GM18520 (cell line): Measurements from ENCODE around the gene CYFIP2.

Experiments
- ATAC-seq: cut with Tn5 transposase; IDR thresholded peaks from one replicate; pipeline ENCODE4 v1.9.1; 2021; ENCODE audit not compliant: unreplicated experiment

The CYFIP2 gene

DNA sequence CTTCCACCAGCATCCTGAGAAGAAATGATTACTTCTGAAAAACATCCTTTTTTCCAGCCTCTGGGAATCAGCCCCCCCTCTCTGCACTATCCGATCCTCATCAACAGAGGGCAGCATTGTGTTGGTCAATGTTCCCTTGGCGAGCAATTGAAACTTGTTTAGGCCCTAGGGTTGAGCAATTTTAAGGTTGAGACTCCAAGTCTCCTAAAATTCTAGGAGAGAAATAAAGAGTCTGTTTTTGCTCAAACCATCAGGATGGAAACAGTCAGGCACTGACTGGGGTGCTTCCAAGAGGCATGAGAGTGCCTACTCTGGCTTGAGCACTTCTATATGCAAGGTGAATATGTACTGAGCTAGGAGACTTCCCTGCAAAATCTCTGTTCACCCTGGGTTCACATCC, 12.4 kb upstream of the CYFIP2 start:
- no peak for ATAC-seq

GRCh38 chr5:157258450-157258849, 7.5 kb upstream of the CYFIP2 start:
- ATAC-seq, result no peak

GRCh38 chr5:157259699-157260098, 6.2 kb upstream of the CYFIP2 start:
- no peak for ATAC-seq

GRCh38 chr5:157263496-157264090, 2.3 kb upstream of the CYFIP2 start:
- no peak for ATAC-seq

DNA sequence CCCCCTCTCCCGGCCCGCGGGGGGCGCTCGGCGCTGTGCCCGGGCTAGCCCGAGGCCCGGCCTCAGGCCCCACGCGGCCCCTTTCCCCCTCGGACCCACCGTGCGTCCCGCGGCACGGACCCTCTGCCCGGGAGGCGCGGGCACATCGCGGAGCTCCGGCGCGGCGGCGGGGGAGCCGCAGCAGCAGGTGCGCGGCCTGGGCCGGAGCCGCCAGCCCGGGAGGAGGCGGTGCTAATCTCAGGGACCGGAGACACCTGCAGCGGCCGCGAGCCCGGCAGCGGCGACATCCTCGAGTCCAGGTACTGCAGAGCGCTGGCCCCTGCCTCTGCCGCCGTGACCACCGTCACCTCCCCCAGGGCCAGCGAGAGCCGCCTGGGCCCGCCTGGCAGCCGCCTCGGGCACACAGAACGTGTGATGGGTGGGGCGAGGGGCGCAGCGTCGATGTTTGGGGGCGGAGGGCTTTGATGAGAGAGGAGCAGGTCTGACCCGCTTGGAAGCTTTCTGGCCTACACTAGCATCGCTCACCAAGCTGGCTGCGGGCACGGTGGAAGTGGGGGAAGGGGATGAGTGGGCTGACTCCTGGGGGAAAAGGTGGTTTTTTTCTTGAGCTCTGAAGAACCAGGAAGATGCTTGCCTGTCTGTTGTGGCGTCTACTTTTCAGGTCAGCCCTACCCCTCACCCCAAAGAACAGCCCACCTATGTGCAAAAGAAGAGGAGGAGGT, 524 bp downstream of the CYFIP2 start:
- ATAC-seq, result peak; percentile 34

- ATAC-seq, result no peak
Observed at GRCh38 chr5:157267025-157267424, 1.1 kb downstream of the CYFIP2 start.

DNA sequence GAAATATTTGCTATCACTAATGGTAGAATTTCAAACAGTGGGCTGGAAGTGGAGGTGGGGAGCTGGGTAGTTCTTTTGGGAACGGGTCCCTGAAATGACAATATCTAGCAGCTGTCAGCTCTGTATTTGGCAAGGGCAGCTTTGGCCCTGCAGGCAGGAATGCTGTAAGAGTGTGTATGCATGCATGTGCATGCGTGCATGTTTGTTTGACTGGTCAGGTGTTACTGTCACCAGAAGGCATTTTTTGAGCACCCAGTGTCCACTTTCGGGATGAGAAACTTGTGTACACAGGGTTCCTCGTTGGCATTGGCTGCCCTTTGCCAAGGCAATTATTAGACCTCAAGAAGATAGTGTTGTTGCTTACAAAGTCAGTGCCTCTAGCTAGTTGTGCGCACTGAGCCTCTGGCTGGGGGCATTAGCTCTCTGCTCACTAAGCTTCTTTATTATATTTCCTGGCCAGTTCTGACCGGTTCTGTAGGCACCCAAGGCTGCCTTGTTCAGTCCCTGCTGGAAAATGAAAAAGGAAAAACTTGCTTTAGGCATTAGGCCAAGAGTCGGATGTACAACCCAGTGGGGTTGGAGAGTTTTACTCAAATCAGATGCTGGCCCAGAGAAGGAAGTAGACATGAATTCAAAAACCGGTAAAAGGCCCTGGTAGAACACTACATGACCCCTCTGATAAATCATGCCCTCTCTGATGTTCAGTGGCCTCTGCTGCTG, 2.0 kb downstream of the CYFIP2 start:
- ATAC-seq, result no peak

DNA sequence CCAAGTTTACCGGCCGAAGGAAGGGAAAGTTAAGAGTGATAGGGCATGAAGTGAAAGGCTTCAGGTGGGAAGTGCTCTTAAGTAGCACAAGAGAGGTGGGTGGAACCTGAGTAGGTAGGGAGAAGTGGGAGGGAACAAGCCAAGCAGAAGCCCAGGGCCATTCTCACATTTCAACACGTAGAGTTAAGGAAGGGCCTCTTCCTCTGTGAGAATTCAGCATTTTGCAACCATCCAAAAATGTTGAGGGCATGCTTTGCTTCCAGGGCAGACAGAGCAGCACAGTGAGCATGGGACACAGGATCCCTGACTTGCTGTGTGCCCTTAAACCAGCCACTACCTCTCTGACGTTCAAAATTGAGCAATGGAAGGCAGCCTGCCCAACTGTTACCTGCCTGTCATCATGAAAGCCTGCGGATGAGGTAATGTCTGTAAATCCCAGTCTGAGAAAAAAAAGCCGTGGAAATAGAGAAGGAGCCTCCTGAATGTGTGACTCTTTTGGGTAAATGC, 3.3 kb downstream of the CYFIP2 start:
- ATAC-seq, result no peak

DNA sequence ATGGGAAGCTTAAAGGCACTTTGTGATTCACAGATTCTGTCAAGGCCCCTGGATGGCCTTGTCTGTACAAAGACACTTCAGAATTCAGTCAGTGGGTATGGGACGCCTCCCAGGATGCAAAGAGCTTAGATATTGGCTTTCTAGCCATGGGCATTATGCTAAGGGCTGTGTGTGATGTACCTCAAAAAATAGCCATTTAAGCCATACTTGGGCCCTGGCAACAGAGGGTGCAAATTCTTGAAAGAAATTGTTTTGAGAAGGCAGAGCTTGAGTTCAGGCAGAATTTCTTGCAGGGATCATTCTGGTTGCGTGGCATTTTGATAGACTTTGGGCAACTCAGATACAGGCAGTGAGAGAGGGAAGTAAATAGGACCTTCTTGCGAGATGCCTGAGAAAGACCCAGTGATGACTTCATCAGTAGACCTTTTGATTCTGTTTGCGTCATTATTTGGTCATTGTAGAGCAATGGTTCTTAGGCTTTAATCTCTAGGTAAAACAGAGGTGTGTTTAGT, 3.9 kb downstream of the CYFIP2 start:
- ATAC-seq, result no peak

DNA sequence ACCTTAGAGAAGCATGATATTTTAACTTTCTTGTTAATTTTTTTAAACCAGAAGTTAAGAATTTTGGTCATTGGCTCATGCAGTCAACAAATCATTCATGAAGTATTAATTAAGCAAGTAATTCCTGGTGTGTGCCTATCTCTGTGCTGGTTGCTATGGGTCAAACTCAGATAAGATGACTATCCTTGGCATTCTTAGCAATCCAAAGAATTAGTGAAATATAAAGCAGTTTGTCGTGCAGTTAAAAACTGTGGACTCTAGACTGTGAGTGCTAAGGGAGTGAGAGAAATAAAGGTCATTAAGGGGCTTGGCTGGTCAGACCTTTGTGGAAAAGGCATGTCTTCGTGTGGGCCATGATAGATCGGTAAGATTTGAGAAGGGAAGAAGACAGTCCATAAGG, 4.8 kb downstream of the CYFIP2 start:
- ATAC-seq, result no peak

DNA sequence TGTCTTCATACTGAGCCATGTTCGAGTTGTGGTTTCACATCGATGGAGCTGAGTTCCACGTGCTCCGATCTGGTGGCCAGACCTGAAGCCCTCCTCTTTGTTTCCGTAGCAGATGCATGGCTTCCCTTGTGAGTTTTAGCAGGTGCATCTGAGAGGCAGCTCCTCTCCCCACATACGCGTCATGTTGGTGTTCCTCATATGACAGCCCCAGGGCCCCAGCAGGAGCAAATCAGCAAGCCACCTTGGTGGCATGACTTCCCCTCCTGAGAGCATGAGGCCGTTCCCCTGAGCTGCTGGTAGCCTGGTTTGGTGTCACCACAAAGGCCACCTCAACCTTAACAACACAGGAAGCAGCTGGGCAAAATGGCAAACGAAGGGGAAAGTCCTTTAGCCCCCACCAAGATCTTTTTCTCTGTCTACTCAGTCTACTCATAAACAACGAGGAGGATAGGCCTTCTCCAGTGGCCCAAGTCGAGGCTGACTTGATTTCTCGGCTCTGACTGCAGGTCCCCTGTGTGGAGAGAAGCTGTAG, 5.9 kb downstream of the CYFIP2 start:
- peak; percentile 65 for ATAC-seq

DNA sequence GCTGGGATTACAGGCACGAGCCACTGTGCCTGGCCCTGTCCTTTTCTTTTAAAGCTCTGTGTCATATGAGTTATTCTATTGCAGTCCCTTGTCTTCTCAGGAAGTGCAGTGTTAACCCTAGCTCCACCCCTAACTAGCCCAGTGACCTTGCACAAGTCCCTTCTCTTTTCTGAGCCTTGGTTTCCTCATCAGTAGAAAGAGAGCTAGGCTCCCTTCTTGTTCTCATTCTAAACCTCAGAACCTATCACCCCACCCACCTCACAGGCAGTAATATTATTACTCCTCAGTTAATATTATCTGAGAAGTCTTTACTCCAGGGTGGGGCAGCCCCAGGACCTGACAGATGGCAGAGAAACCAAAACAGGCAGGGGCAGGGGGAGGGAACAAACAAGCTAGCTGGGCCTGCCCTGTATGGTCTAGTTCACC, 7.2 kb downstream of the CYFIP2 start:
- peak; percentile 68 for ATAC-seq

DNA sequence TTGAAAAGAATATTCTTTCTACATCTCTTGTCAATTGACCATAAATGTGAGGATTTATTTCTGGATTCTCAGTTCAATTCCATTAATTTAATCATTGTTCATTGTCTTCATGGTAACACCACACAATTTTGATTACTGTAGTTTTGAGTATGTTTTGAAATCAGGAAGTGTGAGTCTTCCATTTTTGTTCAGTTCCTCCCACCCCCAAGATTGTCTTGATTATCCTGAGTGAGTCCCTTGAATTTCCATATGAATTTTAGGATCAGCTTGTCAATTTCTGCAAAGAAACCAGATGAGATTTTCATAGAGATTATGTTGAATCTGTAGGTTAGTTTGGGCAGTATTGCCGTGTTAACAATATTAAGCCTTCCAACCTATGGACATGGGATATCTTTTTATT, 9.5 kb downstream of the CYFIP2 start:
- ATAC-seq, result no peak

GRCh38 chr5:157278319-157279037, 12.6 kb downstream of the CYFIP2 start:
- no peak for ATAC-seq

- ATAC-seq, result no peak
Observed at GRCh38 chr5:157279605-157280239, 13.8 kb downstream of the CYFIP2 start.

DNA sequence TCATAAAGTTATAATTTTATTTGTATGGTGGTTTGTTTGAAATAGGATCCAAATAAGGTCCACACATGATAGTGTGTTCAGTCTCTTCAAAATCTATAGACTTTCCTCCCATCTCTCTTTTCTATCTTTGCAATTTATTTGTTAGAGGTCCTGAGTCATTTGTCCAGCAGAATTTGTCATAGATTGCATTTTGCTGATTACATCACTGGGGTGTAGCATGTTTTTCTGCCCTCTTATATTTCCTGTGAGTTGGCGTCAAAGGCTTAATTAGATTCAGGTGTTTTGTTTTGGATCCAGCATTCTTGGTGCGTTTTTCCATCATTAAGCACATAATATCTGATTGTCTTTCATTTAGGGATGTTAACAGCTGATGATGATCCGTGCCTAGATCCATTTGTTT, 15.0 kb downstream of the CYFIP2 start:
- ATAC-seq, result no peak

GRCh38 chr5:157282150-157282549, 16.2 kb downstream of the CYFIP2 start:
- ATAC-seq, result no peak

GRCh38 chr5:157283434-157283833, 17.5 kb downstream of the CYFIP2 start:
- peak; percentile 93 for ATAC-seq

DNA sequence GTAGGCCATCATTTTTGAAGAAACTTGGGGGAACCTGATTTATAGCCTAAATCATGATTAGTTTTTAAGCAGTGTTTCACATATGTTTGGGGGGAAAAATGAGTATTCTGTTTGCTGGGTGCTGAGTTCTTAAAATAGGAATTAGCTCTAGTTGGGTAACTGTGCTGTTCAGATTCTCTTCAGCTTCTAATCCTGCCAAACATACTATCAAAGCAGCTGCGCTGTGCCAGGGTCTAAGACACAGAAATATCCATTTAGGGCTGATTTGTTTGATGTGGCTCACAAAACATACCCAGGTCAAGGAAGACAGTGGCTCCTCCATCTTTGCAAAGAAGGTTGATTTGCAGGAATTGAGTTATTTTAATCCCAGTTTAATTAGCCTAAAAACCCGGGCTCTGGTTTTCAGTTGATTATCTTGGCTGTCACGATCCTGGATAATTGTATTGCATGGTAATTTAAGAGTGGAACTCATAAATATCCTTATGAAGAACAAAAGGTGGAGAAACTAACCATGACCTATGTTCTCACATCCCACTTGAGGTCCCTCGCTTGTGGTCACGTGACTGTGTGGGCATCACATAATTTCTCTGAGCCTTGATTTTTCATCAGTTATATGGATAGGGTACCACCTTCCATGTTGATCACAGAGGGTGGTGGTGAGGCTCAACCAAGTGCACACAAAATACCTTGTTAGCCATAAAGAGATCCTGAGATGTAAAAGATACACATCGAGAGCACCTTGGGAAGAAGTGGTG, 18.7 kb downstream of the CYFIP2 start:
- no peak for ATAC-seq
